B cell (primary cell): ENCODE measurements around the gene KRT74. TPM values are rescaled to one million over a fixed set of nuclear protein-coding genes. Genes with fewer than 3 reads are reported as not detected.

Experiments
- ATAC-seq: fragments of 200-7000 bp; cut with Tn5 transposase; one replicate; pipeline ENCODE4 v1.10.0; 2021; ENCODE audit warnings: low read depth, mild to moderate bottlenecking, moderate number of reproducible peaks, moderate library complexity
- CTCF ChIA-PET: fragments of 350-600 bp; sonication (Branson Sonifier 250); formaldehyde crosslinking; loops from one replicate; lab custom pipeline; 2021; ENCODE audit warnings: antibody characterized with exemption, inconsistent platforms; lab: Charles Lee
- POLR2A ChIA-PET: fragments of 350-600 bp; sonication (Branson Sonifier 250); formaldehyde crosslinking; loops from one replicate; lab custom pipeline; 2021; ENCODE audit warnings: antibody characterized with exemption; lab: Charles Lee
- DNase-seq: peaks from one replicate; pipeline ENCODE4 v3.0.0; 2013
- H2AFZ ChIP-seq: 2 replicates; pipeline ENCODE4 v1.6.1; 2012; ENCODE audit warnings: mild to moderate bottlenecking, low read depth, low read length; ENCODE audit not compliant: insufficient read depth, poor library complexity, severe bottlenecking
- H3K27ac ChIP-seq, 2 donors: 1 replicate in 1 of 2; 2 replicates in 1 of 2; pipeline ENCODE4 v1.5.1; 2012 to 2013; ENCODE audit warnings: low read length in 2 of 2, mild to moderate bottlenecking in 2 of 2, moderate library complexity in 1 of 2
- H3K27me3 ChIP-seq, 4 experiments: fragments of 200-600 bp in 1 of 4; sonication (generic) in 1 of 4; replicated peaks in 1 of 4; 1 replicate in 2 of 4; 2 replicates in 2 of 4; pipeline versions ENCODE4 v1.6.1 to v1.7.0; 2013 to 2016; ENCODE audit warnings: low read length in 3 of 4, mild to moderate bottlenecking in 2 of 4, mixed read lengths in 1 of 4, moderate library complexity in 1 of 4; ENCODE audit not compliant: insufficient read depth in 4 of 4, control insufficient read depth in 3 of 4; ENCODE audit errors: control extremely low read depth in 1 of 4
- H3K36me3 ChIP-seq, 2 experiments: replicated peaks in 1 of 2; 1 replicate in 1 of 2; 2 replicates in 1 of 2; pipeline versions ENCODE4 v1.6.1 to v1.7.1; 2013; ENCODE audit warnings: low read length in 1 of 2; ENCODE audit not compliant: insufficient read depth in 2 of 2, control insufficient read depth in 1 of 2; ENCODE audit errors: control extremely low read depth in 1 of 2, extremely low read depth in 1 of 2
- H3K4me1 ChIP-seq, 2 donors: fragments of 200-600 bp in 1 of 2; sonication (generic) in 1 of 2; 1 replicate in 1 of 2; 2 replicates in 1 of 2; pipeline versions ENCODE4 v1.5.1 to v1.6.1; 2013 to 2017; ENCODE audit warnings: low read length in 2 of 2; ENCODE audit not compliant: control insufficient read depth in 2 of 2, insufficient read depth in 2 of 2
- H3K4me2 ChIP-seq: replicated peaks from 2 replicates; pipeline ENCODE3; 2012; ENCODE audit warnings: mild to moderate bottlenecking, low read depth, low read length; ENCODE audit not compliant: poor library complexity, severe bottlenecking
- H3K4me3 ChIP-seq, 5 experiments: fragments of 200-600 bp in 1 of 5; sonication (generic) in 1 of 5; 1 replicate in 3 of 5; 2 replicates in 2 of 5; pipeline versions ENCODE4 v1.5.1 to v1.7.0; 2011 to 2016; ENCODE audit warnings: low read length in 4 of 5, mild to moderate bottlenecking in 4 of 5, low read depth in 2 of 5, control low read depth in 1 of 5, moderate library complexity in 1 of 5; ENCODE audit not compliant: insufficient read depth in 1 of 5; ENCODE audit errors: control extremely low read depth in 1 of 5, extremely low read depth in 1 of 5
- H3K79me2 ChIP-seq: fragments of 200-600 bp; sonication (generic); one replicate; pipeline ENCODE4 v1.6.0; 2016; ENCODE audit warnings: low read length; ENCODE audit not compliant: control insufficient read depth, insufficient read depth
- H3K9ac ChIP-seq: fragments of 200-600 bp; sonication (generic); 2 replicates; pipeline ENCODE4 v1.6.1; 2017; ENCODE audit warnings: mild to moderate bottlenecking, low read length, moderate library complexity
- H3K9me3 ChIP-seq, 3 donors: one replicate each; pipeline versions ENCODE4 v1.6.1 to v1.7.1; 2013; ENCODE audit warnings: low read length in 2 of 3; ENCODE audit not compliant: control insufficient read depth in 2 of 3, insufficient read depth in 1 of 3; ENCODE audit errors: control extremely low read depth in 1 of 3
- H4K20me1 ChIP-seq: 2 replicates; pipeline ENCODE4 v1.6.0; 2012; ENCODE audit warnings: mild to moderate bottlenecking, low read length; ENCODE audit not compliant: insufficient read depth, control insufficient read depth, poor library complexity, severe bottlenecking
- H3K27ac Mint-ChIP-seq: one replicate; pipeline ENCODE4 v1.8.0; 2021; ENCODE audit warnings: mixed read lengths
- H3K27me3 Mint-ChIP-seq: one replicate; pipeline ENCODE4 v1.8.0; 2021; ENCODE audit warnings: mixed read lengths
- H3K4me1 Mint-ChIP-seq: one replicate; pipeline ENCODE4 v1.8.0; 2021; ENCODE audit warnings: mixed read lengths
- H3K4me3 Mint-ChIP-seq: one replicate; pipeline ENCODE4 v1.8.0; 2021; ENCODE audit warnings: mixed read lengths
- H3K9me3 Mint-ChIP-seq: one replicate; pipeline ENCODE4 v1.8.0; 2022; ENCODE audit warnings: mixed read lengths; ENCODE audit not compliant: insufficient read depth
- CTCF ChIP-seq: fragments of 200-600 bp; IDR thresholded peaks from one replicate; pipeline ENCODE4 v1.8.0; 2022; ENCODE audit warnings: antibody characterized with exemption, mild to moderate bottlenecking
- EZH2 ChIP-seq: IDR thresholded peaks from 2 replicates; pipeline ENCODE4 v1.6.1; 2012; ENCODE audit warnings: borderline replicate concordance, low read depth, mild to moderate bottlenecking, moderate library complexity, low read length; ENCODE audit not compliant: insufficient read depth, poor library complexity, severe bottlenecking
- WGBS: methylation state at CpG from one replicate; pipeline ENCODE4 v1.1.5; 2013; ENCODE audit warnings: missing lambda C conversion rate; ENCODE audit not compliant: insufficient coverage; 5-methylcytosine and 5-hydroxymethylcytosine counted together
- intact Hi-C: fragments of 100-400 bp; cut with micrococcal nuclease; formaldehyde crosslinking; loops from one replicate; pipeline ENCODE4 v1.10.0; 2022
- polyA plus RNA-seq: library from polyadenylated mRNA; depleted of rRNA; stranded (reverse); fragments of >200 nt; gene quantifications from 2 replicates; pipeline ENCODE4 v1.2.3, GENCODE V29; 2012
- total RNA-seq, 2 donors: library from RNA; stranded (reverse); fragments of 120-200 nt in 1 of 2; gene quantifications; 1 replicate in 1 of 2; 2 replicates in 1 of 2; pipeline versions ENCODE4 v1.2.3 to v1.2.4, GENCODE V29; 2013 to 2022

The KRT74 gene
- total and polyA plus RNA-seq, 2 donors (not counting 1 experiment from before 2014, with no cell fraction given): not detected

- ChIA-PET CTCF (no interaction called here), POLR2A (no interaction called here)
- no peak overlapping the region for H3K27ac ChIP-seq
- H3K27me3 Mint-ChIP-seq: peaks cover 12% of the 10 kb centered on the region
- H3K9me3 Mint-ChIP-seq: no peaks in the 10 kb centered on the region
- H4K20me1 ChIP-seq: no peaks in the 10 kb centered on the region
- WGBS: 96% methylated on average over 14 of the region's 15 CpGs
- H3K4me1 Mint-ChIP-seq: no peaks in the 10 kb centered on the region
- H3K27me3 ChIP-seq: peaks cover 0 to 9% (median 0%) of the 10 kb centered on the region in 4 experiments
- no peaks in the 10 kb centered on the region for H3K79me2 ChIP-seq
- no peak overlapping the region for H3K4me3 ChIP-seq
- no peak overlapping the region for H3K4me3 Mint-ChIP-seq
- ATAC-seq (no peak), DNase-seq (no peak)
- TF ChIP-seq CTCF: no peak
- no peak for TF ChIP-seq EZH2
- intact Hi-C loops: no loop called here
- H3K9me3 ChIP-seq: no peaks in the 10 kb centered on the region
- no peak overlapping the region for H3K9ac ChIP-seq
- no peak overlapping the region for H3K4me2 ChIP-seq
- no peaks in the 10 kb centered on the region for H3K36me3 ChIP-seq
- H2AFZ ChIP-seq: no peak overlapping the region
- H3K27ac Mint-ChIP-seq: no peak overlapping the region
- H3K4me1 ChIP-seq: no peaks in the 10 kb centered on the region
These were observed 337 bp downstream of the KRT74 start for GRCh38 chr12:52573306-52573705.

- Mint-ChIP-seq H3K9me3 (no peaks in the 10 kb centered on the region), H3K27me3 (peaks cover 19% of the 10 kb centered on the region), H3K27ac (no peak overlapping the region), H3K4me1 (no peaks in the 10 kb centered on the region), H3K4me3 (no peak overlapping the region)
- ATAC-seq: no peak
- intact Hi-C loops: no loop called here
- H3K27me3 ChIP-seq: peaks cover 0 to 8% (median under 1%) of the 10 kb centered on the region in 4 experiments
- DNase-seq: no peak
- H3K4me2 ChIP-seq: no peak overlapping the region
- H4K20me1 ChIP-seq: no peaks in the 10 kb centered on the region
- H3K4me3 ChIP-seq: no peak overlapping the region
- 98% methylated on average over 10 of the region's 10 CpGs for WGBS
- no peak overlapping the region for H3K9ac ChIP-seq
- ChIA-PET CTCF (no interaction called here), POLR2A (no interaction called here)
- H2AFZ ChIP-seq: no peak overlapping the region
- no peaks in the 10 kb centered on the region for H3K36me3 ChIP-seq
- H3K79me2 ChIP-seq: no peaks in the 10 kb centered on the region
- no peak overlapping the region for H3K27ac ChIP-seq
- H3K4me1 ChIP-seq: no peaks in the 10 kb centered on the region
- no peaks in the 10 kb centered on the region for H3K9me3 ChIP-seq
- TF ChIP-seq EZH2: no peak
- no peak for TF ChIP-seq CTCF
These were observed 3.1 kb downstream of the KRT74 start for GRCh38 chr12:52570511-52570910.
